ENCODE results near the gene HMGXB4. TPM values are rescaled to one million over a fixed set of nuclear protein-coding genes. Genes with fewer than 3 reads are reported as not detected.

The HMGXB4 gene
- total and polyA plus RNA-seq, 2 experiments from 2014 or later = 34.7 to 64.9 TPM

DNA sequence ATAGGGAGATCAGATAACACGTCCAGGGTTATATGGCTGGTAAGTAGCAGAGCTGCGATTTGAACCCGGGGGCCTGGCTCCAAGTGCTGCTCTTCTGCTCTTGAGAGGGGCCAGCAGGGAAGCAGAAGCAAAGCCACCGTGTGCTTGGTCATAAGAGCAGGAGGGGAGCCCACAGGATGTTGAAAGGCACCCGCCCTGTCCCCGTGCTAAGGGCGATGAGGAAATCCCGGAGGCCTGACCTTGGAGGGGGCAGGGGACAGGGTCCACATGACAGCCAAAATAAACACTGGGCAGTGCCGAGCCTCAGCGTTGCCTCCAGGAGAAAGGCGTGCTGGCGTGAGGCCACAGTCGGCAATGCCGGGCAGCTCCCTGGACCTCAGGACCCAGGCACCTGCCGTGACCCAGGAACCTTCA lies 71.2 kb downstream of the HMGXB4 start:
- H3F3A ChIP-seq (replicated peaks; ENCODE audit: low read depth) = no peaks in the 10 kb centered on the region
- H3K4me2 ChIP-seq = no peak overlapping the region
- ATAC-seq = no peak
- no peak for DNase-seq (ENCODE audit: low spot score)
- H3K4me1 ChIP-seq (ENCODE audit: insufficient read depth) = no peaks in the 10 kb centered on the region
- H3K79me2 ChIP-seq (replicated peaks; ENCODE audit: insufficient read depth) = no peaks in the 10 kb centered on the region
- no peak overlapping the region for H2AFZ ChIP-seq
- peaks cover 16% of the 10 kb centered on the region for H3K36me3 Mint-ChIP-seq (ENCODE audit: low read depth)
- no peaks in the 10 kb centered on the region for H3K4me1 Mint-ChIP-seq
- no peaks in the 10 kb centered on the region for H3K36me3 ChIP-seq (ENCODE audit: insufficient read depth)
- no peaks in the 10 kb centered on the region for H3K27me3 Mint-ChIP-seq (ENCODE audit: insufficient read depth, low read depth, poor library complexity)
- no peak overlapping the region for H3K4me3 ChIP-seq
- H3K27ac ChIP-seq (ENCODE audit: low read depth) = no peak overlapping the region
- H3K4me3 Mint-ChIP-seq = no peak overlapping the region
- no peak overlapping the region for H3K27ac Mint-ChIP-seq
- H3K9me3 Mint-ChIP-seq = no peaks in the 10 kb centered on the region
- no peaks in the 10 kb centered on the region for H3K9me2 ChIP-seq (ENCODE audit: insufficient read depth)
- no peaks in the 10 kb centered on the region for H3K27me3 ChIP-seq (ENCODE audit: insufficient read depth)
- no peaks in the 10 kb centered on the region for H4K20me1 ChIP-seq (replicated peaks; ENCODE audit: insufficient read depth)
- TF ChIP-seq JUNB (IDR thresholded peaks at IDR 0.05; ENCODE audit: unreplicated experiment) (no peak), POLR2AphosphoS5 (IDR thresholded peaks at IDR 0.05; ENCODE audit: low read depth) (no peak), STAT1 (IDR thresholded peaks at IDR 0.05; ENCODE audit: unreplicated experiment) (no peak), ZNF331 (CRISPR knock-in tag; IDR thresholded peaks at IDR 0.05; ENCODE audit: low read depth) (no peak), NANOG (IDR thresholded peaks at IDR 0.05; ENCODE audit: borderline replicate concordance) (no peak), CREB1 (CRISPR knock-in tag; IDR thresholded peaks at IDR 0.05; ENCODE audit: low read depth) (no peak)
- TF ChIP-seq, protein P1, sequence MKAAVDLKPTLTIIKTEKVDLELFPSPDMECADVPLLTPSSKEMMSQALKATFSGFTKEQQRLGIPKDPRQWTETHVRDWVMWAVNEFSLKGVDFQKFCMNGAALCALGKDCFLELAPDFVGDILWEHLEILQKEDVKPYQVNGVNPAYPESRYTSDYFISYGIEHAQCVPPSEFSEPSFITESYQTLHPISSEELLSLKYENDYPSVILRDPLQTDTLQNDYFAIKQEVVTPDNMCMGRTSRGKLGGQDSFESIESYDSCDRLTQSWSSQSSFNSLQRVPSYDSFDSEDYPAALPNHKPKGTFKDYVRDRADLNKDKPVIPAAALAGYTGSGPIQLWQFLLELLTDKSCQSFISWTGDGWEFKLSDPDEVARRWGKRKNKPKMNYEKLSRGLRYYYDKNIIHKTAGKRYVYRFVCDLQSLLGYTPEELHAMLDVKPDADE (IDR thresholded peaks at IDR 0.05) = no peak
- TF ChIP-seq, protein P2, sequence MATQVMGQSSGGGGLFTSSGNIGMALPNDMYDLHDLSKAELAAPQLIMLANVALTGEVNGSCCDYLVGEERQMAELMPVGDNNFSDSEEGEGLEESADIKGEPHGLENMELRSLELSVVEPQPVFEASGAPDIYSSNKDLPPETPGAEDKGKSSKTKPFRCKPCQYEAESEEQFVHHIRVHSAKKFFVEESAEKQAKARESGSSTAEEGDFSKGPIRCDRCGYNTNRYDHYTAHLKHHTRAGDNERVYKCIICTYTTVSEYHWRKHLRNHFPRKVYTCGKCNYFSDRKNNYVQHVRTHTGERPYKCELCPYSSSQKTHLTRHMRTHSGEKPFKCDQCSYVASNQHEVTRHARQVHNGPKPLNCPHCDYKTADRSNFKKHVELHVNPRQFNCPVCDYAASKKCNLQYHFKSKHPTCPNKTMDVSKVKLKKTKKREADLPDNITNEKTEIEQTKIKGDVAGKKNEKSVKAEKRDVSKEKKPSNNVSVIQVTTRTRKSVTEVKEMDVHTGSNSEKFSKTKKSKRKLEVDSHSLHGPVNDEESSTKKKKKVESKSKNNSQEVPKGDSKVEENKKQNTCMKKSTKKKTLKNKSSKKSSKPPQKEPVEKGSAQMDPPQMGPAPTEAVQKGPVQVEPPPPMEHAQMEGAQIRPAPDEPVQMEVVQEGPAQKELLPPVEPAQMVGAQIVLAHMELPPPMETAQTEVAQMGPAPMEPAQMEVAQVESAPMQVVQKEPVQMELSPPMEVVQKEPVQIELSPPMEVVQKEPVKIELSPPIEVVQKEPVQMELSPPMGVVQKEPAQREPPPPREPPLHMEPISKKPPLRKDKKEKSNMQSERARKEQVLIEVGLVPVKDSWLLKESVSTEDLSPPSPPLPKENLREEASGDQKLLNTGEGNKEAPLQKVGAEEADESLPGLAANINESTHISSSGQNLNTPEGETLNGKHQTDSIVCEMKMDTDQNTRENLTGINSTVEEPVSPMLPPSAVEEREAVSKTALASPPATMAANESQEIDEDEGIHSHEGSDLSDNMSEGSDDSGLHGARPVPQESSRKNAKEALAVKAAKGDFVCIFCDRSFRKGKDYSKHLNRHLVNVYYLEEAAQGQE (IDR thresholded peaks at IDR 0.05; ENCODE audit: unreplicated experiment) = no peak

DNA sequence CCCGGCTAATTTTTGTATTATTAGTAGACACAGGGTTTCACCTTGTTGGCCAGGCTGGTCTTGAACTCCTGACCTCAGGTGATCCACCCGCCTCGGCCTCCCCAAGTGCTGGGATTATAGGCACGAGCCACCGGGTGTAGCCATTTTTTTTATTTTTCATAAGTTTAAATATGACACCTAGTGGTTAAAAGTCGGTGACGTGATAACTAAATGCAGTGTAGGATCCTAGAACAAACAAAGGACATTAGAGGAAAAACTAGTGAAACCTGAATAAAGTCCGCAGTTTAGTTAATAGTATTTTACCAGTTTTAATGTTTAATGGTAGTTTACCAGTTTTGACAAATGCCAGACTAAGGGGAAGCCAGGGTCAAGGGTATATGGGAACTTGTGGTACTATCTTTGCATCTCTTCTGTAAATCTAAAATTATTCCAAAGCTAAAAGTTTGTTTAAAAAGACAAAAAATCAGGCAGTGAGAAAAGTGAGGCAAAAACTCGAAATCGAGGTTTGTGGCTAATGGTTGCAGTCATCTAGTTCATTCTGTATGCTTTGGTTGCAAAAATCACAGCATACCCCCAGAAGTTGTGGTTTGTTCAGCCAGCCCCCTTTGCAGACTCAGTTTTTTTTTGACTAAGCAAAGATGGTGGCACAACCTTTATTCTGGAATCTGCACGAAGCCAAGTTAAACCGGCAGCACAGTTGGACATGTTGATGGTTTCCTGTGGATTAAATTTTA lies 72.0 kb downstream of the HMGXB4 start:
- no peak for DNase-seq (ENCODE audit: low spot score)
- H3K36me3 ChIP-seq (ENCODE audit: insufficient read depth) = no peaks in the 10 kb centered on the region
- H3K4me2 ChIP-seq = no peak overlapping the region
- peaks cover 13% of the 10 kb centered on the region for H3K36me3 Mint-ChIP-seq (ENCODE audit: low read depth)
- no peak overlapping the region for H3K4me3 Mint-ChIP-seq
- no peaks in the 10 kb centered on the region for H3K4me1 Mint-ChIP-seq
- no peaks in the 10 kb centered on the region for H3F3A ChIP-seq (replicated peaks; ENCODE audit: low read depth)
- H3K9me3 Mint-ChIP-seq = no peaks in the 10 kb centered on the region
- no peak for ATAC-seq
- no peak overlapping the region for H2AFZ ChIP-seq
- no peak overlapping the region for H3K27ac ChIP-seq (ENCODE audit: low read depth)
- H3K79me2 ChIP-seq (replicated peaks; ENCODE audit: insufficient read depth) = no peaks in the 10 kb centered on the region
- H3K27ac Mint-ChIP-seq = no peak overlapping the region
- H3K4me1 ChIP-seq (ENCODE audit: insufficient read depth) = no peaks in the 10 kb centered on the region
- H3K9me2 ChIP-seq (ENCODE audit: insufficient read depth) = no peaks in the 10 kb centered on the region
- H3K27me3 Mint-ChIP-seq (ENCODE audit: insufficient read depth, low read depth, poor library complexity) = no peaks in the 10 kb centered on the region
- no peak overlapping the region for H3K4me3 ChIP-seq
- no peaks in the 10 kb centered on the region for H4K20me1 ChIP-seq (replicated peaks; ENCODE audit: insufficient read depth)
- no peak for TF ChIP-seq CREB1 (CRISPR knock-in tag; IDR thresholded peaks at IDR 0.05; ENCODE audit: low read depth)
- no peak for TF ChIP-seq EZH2 (IDR thresholded peaks at IDR 0.05; ENCODE audit: low read depth, unreplicated experiment)
- TF ChIP-seq, protein P3, sequence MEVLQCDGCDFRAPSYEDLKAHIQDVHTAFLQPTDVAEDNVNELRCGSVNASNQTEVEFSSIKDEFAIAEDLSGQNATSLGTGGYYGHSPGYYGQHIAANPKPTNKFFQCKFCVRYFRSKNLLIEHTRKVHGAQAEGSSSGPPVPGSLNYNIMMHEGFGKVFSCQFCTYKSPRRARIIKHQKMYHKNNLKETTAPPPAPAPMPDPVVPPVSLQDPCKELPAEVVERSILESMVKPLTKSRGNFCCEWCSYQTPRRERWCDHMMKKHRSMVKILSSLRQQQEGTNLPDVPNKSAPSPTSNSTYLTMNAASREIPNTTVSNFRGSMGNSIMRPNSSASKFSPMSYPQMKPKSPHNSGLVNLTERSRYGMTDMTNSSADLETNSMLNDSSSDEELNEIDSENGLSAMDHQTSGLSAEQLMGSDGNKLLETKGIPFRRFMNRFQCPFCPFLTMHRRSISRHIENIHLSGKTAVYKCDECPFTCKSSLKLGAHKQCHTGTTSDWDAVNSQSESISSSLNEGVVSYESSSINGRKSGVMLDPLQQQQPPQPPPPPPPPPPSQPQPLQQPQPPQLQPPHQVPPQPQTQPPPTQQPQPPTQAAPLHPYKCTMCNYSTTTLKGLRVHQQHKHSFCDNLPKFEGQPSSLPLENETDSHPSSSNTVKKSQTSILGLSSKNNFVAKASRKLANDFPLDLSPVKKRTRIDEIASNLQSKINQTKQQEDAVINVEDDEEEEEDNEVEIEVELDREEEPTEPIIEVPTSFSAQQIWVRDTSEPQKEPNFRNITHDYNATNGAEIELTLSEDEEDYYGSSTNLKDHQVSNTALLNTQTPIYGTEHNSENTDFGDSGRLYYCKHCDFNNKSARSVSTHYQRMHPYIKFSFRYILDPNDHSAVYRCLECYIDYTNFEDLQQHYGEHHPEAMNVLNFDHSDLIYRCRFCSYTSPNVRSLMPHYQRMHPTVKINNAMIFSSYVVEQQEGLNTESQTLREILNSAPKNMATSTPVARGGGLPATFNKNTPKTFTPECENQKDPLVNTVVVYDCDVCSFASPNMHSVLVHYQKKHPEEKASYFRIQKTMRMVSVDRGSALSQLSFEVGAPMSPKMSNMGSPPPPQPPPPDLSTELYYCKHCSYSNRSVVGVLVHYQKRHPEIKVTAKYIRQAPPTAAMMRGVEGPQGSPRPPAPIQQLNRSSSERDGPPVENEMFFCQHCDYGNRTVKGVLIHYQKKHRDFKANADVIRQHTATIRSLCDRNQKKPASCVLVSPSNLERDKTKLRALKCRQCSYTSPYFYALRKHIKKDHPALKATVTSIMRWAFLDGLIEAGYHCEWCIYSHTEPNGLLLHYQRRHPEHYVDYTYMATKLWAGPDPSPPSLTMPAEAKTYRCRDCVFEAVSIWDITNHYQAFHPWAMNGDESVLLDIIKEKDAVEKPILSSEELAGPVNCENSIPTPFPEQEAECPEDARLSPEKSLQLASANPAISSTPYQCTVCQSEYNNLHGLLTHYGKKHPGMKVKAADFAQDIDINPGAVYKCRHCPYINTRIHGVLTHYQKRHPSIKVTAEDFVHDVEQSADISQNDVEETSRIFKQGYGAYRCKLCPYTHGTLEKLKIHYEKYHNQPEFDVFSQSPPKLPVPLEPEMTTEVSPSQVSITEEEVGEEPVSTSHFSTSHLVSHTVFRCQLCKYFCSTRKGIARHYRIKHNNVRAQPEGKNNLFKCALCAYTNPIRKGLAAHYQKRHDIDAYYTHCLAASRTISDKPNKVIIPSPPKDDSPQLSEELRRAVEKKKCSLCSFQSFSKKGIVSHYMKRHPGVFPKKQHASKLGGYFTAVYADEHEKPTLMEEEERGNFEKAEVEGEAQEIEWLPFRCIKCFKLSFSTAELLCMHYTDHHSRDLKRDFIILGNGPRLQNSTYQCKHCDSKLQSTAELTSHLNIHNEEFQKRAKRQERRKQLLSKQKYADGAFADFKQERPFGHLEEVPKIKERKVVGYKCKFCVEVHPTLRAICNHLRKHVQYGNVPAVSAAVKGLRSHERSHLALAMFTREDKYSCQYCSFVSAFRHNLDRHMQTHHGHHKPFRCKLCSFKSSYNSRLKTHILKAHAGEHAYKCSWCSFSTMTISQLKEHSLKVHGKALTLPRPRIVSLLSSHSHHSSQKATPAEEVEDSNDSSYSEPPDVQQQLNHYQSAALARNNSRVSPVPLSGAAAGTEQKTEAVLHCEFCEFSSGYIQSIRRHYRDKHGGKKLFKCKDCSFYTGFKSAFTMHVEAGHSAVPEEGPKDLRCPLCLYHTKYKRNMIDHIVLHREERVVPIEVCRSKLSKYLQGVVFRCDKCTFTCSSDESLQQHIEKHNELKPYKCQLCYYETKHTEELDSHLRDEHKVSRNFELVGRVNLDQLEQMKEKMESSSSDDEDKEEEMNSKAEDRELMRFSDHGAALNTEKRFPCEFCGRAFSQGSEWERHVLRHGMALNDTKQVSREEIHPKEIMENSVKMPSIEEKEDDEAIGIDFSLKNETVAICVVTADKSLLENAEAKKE (CRISPR knock-in tag; IDR thresholded peaks at IDR 0.05) = no peak
- TF ChIP-seq NANOG (IDR thresholded peaks at IDR 0.05; ENCODE audit: borderline replicate concordance) = no peak
- no peaks in the 10 kb centered on the region for H3K27me3 ChIP-seq (ENCODE audit: insufficient read depth)
